IMR-90 (cell line): Measurements from ENCODE around the gene RECK. TPM values are rescaled to one million over a fixed set of nuclear protein-coding genes. Genes with fewer than 3 reads are reported as not detected.

Experiments
- MAFK ChIP-seq: IDR thresholded peaks from 2 replicates; pipeline ENCODE4 v1.6.1; 2012; ENCODE audit warnings: low read depth, low read length, improper control_type of control experiment
- RCOR1 ChIP-seq: IDR thresholded peaks from 2 replicates; pipeline ENCODE4 v1.6.1; 2012; ENCODE audit warnings: mild to moderate bottlenecking, low read length, improper control_type of control experiment; ENCODE audit not compliant: insufficient replicate concordance
- SMC3 ChIP-seq: fragments of 150-350 bp; IDR thresholded peaks from 2 replicates; pipeline ENCODE4 v1.6.1; 2016; ENCODE audit warnings: low read depth, mild to moderate bottlenecking, antibody characterized with exemption, low read length, moderate library complexity
- polyA plus RNA-seq, 3 experiments: library from polyadenylated mRNA; depleted of rRNA; stranded (reverse); fragments of >200 nt; gene quantifications; 2 replicates each; pipeline ENCODE4 v1.2.3, GENCODE V29; 2012; ENCODE audit warnings: low replicate concordance in 1 of 3
- total RNA-seq: library from RNA; depleted of rRNA; stranded (reverse); fragments of >200 nt; gene quantifications from 2 replicates; pipeline ENCODE4 v1.2.3, GENCODE V29; 2012
- TF ChIP-seq, protein P1 (sequence below): conservative IDR thresholded peaks from 2 replicates; pipeline ENCODE4 v1.5.1; 2012; ENCODE audit warnings: mild to moderate bottlenecking, low read depth, low read length, improper control_type of control experiment

RECK gene
- total and polyA plus RNA-seq, 2 of the 4 experiments (the other 2 are of a cell fraction): 23.5 to 44.0 TPM

- TF ChIP-seq, protein P1, sequence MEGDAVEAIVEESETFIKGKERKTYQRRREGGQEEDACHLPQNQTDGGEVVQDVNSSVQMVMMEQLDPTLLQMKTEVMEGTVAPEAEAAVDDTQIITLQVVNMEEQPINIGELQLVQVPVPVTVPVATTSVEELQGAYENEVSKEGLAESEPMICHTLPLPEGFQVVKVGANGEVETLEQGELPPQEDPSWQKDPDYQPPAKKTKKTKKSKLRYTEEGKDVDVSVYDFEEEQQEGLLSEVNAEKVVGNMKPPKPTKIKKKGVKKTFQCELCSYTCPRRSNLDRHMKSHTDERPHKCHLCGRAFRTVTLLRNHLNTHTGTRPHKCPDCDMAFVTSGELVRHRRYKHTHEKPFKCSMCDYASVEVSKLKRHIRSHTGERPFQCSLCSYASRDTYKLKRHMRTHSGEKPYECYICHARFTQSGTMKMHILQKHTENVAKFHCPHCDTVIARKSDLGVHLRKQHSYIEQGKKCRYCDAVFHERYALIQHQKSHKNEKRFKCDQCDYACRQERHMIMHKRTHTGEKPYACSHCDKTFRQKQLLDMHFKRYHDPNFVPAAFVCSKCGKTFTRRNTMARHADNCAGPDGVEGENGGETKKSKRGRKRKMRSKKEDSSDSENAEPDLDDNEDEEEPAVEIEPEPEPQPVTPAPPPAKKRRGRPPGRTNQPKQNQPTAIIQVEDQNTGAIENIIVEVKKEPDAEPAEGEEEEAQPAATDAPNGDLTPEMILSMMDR: no peak
- TF ChIP-seq RCOR1 (no peak), MAFK (no peak), SMC3 (no peak)
Measured at GRCh38 chr9:36135741-36136271, 99.1 kb downstream of the RECK start (continued).
